Astrocyte (in vitro differentiated cells and primary cell): ENCODE results near the gene NEK2. TPM values are rescaled to one million over a fixed set of nuclear protein-coding genes. Genes with fewer than 3 reads are reported as not detected.

Source experiments
- DNase-seq: peaks from one replicate; pipeline ENCODE4 v3.0.0-alpha.2; 2010; ENCODE audit warnings: low read depth
- FAIRE-seq: peaks from 2 replicates; lab custom pipeline; 2011; peaks lifted over from hg19 to GRCh38; lab: Jason Lieb, UNC
- H2AFZ ChIP-seq: 2 replicates; pipeline ENCODE4 v1.6.0; 2012; ENCODE audit warnings: low read depth, low read length, inconsistent platforms
- H3K27ac ChIP-seq: 2 replicates; pipeline ENCODE4 v1.5.1; 2011; ENCODE audit warnings: low read depth, low read length, inconsistent platforms
- H3K27me3 ChIP-seq: 2 replicates; pipeline ENCODE4 v1.6.0; 2011; ENCODE audit warnings: low read length, inconsistent platforms; ENCODE audit not compliant: insufficient read depth
- H3K36me3 ChIP-seq: 2 replicates; pipeline ENCODE4 v1.5.1; 2011; ENCODE audit warnings: low read length, inconsistent platforms; ENCODE audit not compliant: insufficient read depth
- H3K4me1 ChIP-seq: 2 replicates; pipeline ENCODE4 v1.5.1; 2011; ENCODE audit warnings: low read length, inconsistent platforms; ENCODE audit not compliant: insufficient read depth
- H3K4me2 ChIP-seq: 2 replicates; pipeline ENCODE4 v1.6.0; 2012; ENCODE audit warnings: low read length, inconsistent platforms
- H3K4me3 ChIP-seq: 2 replicates; pipeline ENCODE4 v1.5.1; 2011; ENCODE audit warnings: low read depth, mild to moderate bottlenecking, low read length, inconsistent platforms; ENCODE audit not compliant: insufficient read depth
- H3K79me2 ChIP-seq: 2 replicates; pipeline ENCODE4 v1.6.0; 2012; ENCODE audit warnings: mild to moderate bottlenecking, low read length, inconsistent platforms; ENCODE audit not compliant: insufficient read depth
- H3K9ac ChIP-seq: 2 replicates; pipeline ENCODE4 v1.6.0; 2012; ENCODE audit warnings: mild to moderate bottlenecking, low read length, inconsistent platforms
- H3K9me3 ChIP-seq: 2 replicates; pipeline ENCODE4 v1.5.1; 2012; ENCODE audit warnings: low read depth, mild to moderate bottlenecking, low read length, inconsistent platforms; ENCODE audit not compliant: insufficient read depth
- H4K20me1 ChIP-seq: 2 replicates; pipeline ENCODE4 v1.6.0; 2012; ENCODE audit warnings: low read length, inconsistent platforms; ENCODE audit not compliant: insufficient read depth
- H3K27ac Mint-ChIP-seq: one replicate; pipeline ENCODE4 v1.8.0; 2021; ENCODE audit warnings: mild to moderate bottlenecking, mixed read lengths; ENCODE audit not compliant: unreplicated experiment
- H3K27me3 Mint-ChIP-seq: one replicate; pipeline ENCODE4 v1.8.0; 2021; ENCODE audit warnings: low read depth, mixed read lengths; ENCODE audit not compliant: unreplicated experiment
- H3K36me3 Mint-ChIP-seq: one replicate; pipeline ENCODE4 v1.8.0; 2021; ENCODE audit warnings: low read depth, mixed read lengths; ENCODE audit not compliant: unreplicated experiment
- H3K4me1 Mint-ChIP-seq: one replicate; pipeline ENCODE4 v1.8.0; 2021; ENCODE audit warnings: low read depth, mixed read lengths; ENCODE audit not compliant: unreplicated experiment
- H3K4me3 Mint-ChIP-seq: one replicate; pipeline ENCODE4 v1.8.0; 2021; ENCODE audit warnings: mild to moderate bottlenecking, moderate library complexity, mixed read lengths; ENCODE audit not compliant: unreplicated experiment
- H3K9me3 Mint-ChIP-seq: one replicate; pipeline ENCODE4 v1.8.0; 2021; ENCODE audit warnings: mild to moderate bottlenecking, mixed read lengths; ENCODE audit not compliant: unreplicated experiment
- CTCF ChIP-seq: IDR thresholded peaks from 2 replicates; pipeline ENCODE4 v1.5.1; 2011; ENCODE audit warnings: low read depth, mild to moderate bottlenecking, inconsistent platforms, low read length, moderate library complexity; ENCODE audit not compliant: insufficient read depth
- EZH2 ChIP-seq: IDR thresholded peaks from 2 replicates; pipeline ENCODE4 v1.6.1; 2012; ENCODE audit warnings: mild to moderate bottlenecking, low read length, inconsistent platforms; ENCODE audit not compliant: insufficient read depth
- total RNA-seq: library from RNA; stranded (reverse); gene quantifications from 2 replicates; pipeline ENCODE4 v1.2.1, GENCODE V29; 2021

The NEK2 gene
- total RNA-seq, 1 donor from 2014 or later = 1.6 TPM

- DNase-seq = no peak
- no peaks in the 10 kb centered on the region for H3K27me3 ChIP-seq
- FAIRE-seq = no peak
- H3K4me3 Mint-ChIP-seq = peak overlapping the region; percentile 89
- H3K9ac ChIP-seq = peak overlapping the region; percentile 80
- no peak for TF ChIP-seq CTCF
- TF ChIP-seq EZH2 = no peak
- peak overlapping the region; percentile 73 for H3K4me3 ChIP-seq
- no peaks in the 10 kb centered on the region for H3K9me3 ChIP-seq
- H3K36me3 Mint-ChIP-seq = no peaks in the 10 kb centered on the region
- peaks cover 4% of the 10 kb centered on the region for H3K4me1 ChIP-seq
- H3K9me3 Mint-ChIP-seq = no peaks in the 10 kb centered on the region
- peaks cover 21% of the 10 kb centered on the region for H3K79me2 ChIP-seq
- no peaks in the 10 kb centered on the region for H4K20me1 ChIP-seq
- no peaks in the 10 kb centered on the region for H3K27me3 Mint-ChIP-seq
- peak overlapping the region; percentile 91 for H3K4me2 ChIP-seq
- no peaks in the 10 kb centered on the region for H3K36me3 ChIP-seq
- H2AFZ ChIP-seq = peak overlapping the region; percentile 91
- H3K4me1 Mint-ChIP-seq = peaks cover 2% of the 10 kb centered on the region
- no peak overlapping the region for H3K27ac ChIP-seq
- no peak overlapping the region for H3K27ac Mint-ChIP-seq
These were observed 724 bp upstream of the NEK2 start for GRCh38 chr1:211676106-211676583.

GRCh38 chr1:211667065-211667617, 8.3 kb downstream of the NEK2 start:
- no peaks in the 10 kb centered on the region for H3K36me3 Mint-ChIP-seq
- no peak overlapping the region for H3K27ac Mint-ChIP-seq
- Histone ChIP-seq H3K79me2 (no peaks in the 10 kb centered on the region), H3K27ac (no peak overlapping the region), H3K4me2 (no peak overlapping the region), H2AFZ (no peak overlapping the region), H3K27me3 (no peaks in the 10 kb centered on the region), H3K9ac (no peak overlapping the region), H3K9me3 (no peaks in the 10 kb centered on the region), H3K36me3 (peaks cover 9% of the 10 kb centered on the region), H3K4me1 (no peaks in the 10 kb centered on the region), H4K20me1 (no peaks in the 10 kb centered on the region), H3K4me3 (no peak overlapping the region)
- FAIRE-seq = no peak
- H3K4me1 Mint-ChIP-seq = no peaks in the 10 kb centered on the region
- no peak overlapping the region for H3K4me3 Mint-ChIP-seq
- TF ChIP-seq EZH2 = no peak
- no peak for TF ChIP-seq CTCF
- peaks cover 4% of the 10 kb centered on the region for H3K27me3 Mint-ChIP-seq
- H3K9me3 Mint-ChIP-seq = no peaks in the 10 kb centered on the region
- DNase-seq = peak; percentile 10

DNA sequence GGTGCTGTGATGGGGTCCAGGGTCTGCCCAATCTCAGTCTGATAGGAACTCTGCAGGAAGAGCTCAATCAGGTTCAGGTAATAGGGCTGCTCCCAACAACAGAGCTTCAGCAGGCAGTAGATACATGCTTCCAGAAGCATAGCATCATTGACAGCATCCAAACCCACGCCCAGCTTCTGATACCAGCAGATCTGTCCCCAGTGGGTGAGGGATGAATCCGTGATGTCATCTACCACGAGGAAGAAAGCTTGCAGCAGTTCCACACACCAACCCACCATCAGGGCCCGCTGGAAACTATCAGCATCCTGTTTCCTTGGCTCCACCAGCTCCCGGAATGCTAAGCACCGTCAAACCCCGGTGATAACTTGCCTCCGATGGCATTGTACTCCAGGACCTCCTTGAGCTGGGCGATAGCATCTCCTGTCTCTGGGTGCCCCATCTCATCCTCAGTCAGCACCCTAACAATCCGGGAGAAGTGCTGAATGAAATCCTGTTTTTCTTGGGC, 14.7 kb downstream of the NEK2 start:
- Histone ChIP-seq H3K4me2 (no peak overlapping the region), H3K4me3 (no peak overlapping the region), H3K9ac (no peak overlapping the region), H3K36me3 (no peaks in the 10 kb centered on the region), H4K20me1 (no peaks in the 10 kb centered on the region), H3K27me3 (no peaks in the 10 kb centered on the region), H3K9me3 (no peaks in the 10 kb centered on the region), H3K79me2 (no peaks in the 10 kb centered on the region), H3K4me1 (no peaks in the 10 kb centered on the region), H3K27ac (no peak overlapping the region), H2AFZ (no peak overlapping the region)
- H3K4me3 Mint-ChIP-seq = no peak overlapping the region
- H3K4me1 Mint-ChIP-seq = no peaks in the 10 kb centered on the region
- DNase-seq (no peak), FAIRE-seq (no peak)
- no peak for TF ChIP-seq EZH2
- no peak for TF ChIP-seq CTCF
- H3K27me3 Mint-ChIP-seq = peaks cover 7% of the 10 kb centered on the region
- no peak overlapping the region for H3K27ac Mint-ChIP-seq
- no peaks in the 10 kb centered on the region for H3K36me3 Mint-ChIP-seq
- H3K9me3 Mint-ChIP-seq = no peaks in the 10 kb centered on the region
